HG03571 (cell line): Measurements from ENCODE around the gene STAT1.

Source experiments
- ATAC-seq: cut with Tn5 transposase; IDR thresholded peaks from one replicate; pipeline ENCODE4 v1.9.1; 2021; ENCODE audit not compliant: unreplicated experiment

Gene STAT1

GRCh38 chr2:191013932-191014652, at the start of gene STAT1:
STAT1 (minus strand) TSS chr2:191014171; CDS start chr2:191010003, 4,168 bp downstream.
- ATAC-seq: peak; percentile 83

GRCh38 chr2:191063584-191063983, 49.6 kb upstream of the STAT1 start:
- ATAC-seq: no peak

DNA sequence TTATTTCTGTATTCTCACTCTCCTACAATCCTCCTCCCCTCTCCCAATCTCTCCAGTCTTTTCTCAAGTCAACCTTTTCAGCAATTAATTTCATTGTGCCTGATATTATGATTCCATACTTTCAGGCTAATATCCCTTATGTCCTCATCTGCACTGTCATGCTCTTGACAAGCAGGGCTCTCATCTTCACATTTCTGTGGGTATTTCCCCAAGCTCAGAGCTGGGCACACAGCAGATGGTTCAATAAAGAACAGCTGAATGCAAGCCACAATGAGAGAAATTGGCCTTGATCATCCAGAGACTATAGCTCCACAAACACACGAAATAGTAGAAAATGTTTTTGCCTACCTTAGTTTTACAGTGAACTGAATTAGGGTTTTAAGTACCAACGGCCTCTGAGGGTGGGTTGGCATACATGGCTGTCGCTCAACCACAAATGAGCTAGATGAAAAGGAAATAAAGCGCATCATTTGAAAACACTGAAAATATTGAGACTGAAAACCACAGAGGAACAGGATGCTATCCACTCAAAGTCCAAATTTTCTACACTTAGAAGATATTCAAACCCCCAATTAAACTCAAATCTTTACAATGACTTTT, 47.5 kb upstream of the STAT1 start:
- no peak for ATAC-seq

GRCh38 chr2:191059308-191059707, 45.3 kb upstream of the STAT1 start:
- ATAC-seq: no peak

- no peak for ATAC-seq
These were observed 42.3 kb upstream of the STAT1 start for GRCh38 chr2:191056228-191056627.

DNA sequence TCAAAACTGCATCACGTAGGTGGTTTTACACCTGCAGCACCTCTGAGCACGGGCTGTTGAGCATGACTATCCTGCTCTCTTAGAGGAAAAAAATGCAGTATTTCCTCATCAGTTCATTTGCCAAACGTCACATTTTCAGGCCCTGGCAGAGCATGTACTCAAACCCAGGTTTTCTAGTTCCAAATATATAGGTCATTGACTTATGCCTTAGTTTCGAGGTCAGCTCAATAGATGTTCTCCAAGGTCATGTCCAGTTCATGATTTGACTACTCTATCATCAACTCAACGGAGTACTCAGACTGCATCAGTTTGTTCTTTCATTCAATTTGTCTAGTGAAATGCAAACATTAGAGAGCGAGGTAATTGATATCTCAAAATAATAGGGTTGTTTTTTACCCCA, 39.3 kb upstream of the STAT1 start:
- ATAC-seq: no peak

GRCh38 chr2:191051825-191052778, 38.1 kb upstream of the STAT1 start:
- ATAC-seq: no peak

GRCh38 chr2:191051177-191051576, 37.2 kb upstream of the STAT1 start:
- ATAC-seq: no peak

GRCh38 chr2:191050640-191050987, 36.6 kb upstream of the STAT1 start:
- ATAC-seq: no peak

DNA sequence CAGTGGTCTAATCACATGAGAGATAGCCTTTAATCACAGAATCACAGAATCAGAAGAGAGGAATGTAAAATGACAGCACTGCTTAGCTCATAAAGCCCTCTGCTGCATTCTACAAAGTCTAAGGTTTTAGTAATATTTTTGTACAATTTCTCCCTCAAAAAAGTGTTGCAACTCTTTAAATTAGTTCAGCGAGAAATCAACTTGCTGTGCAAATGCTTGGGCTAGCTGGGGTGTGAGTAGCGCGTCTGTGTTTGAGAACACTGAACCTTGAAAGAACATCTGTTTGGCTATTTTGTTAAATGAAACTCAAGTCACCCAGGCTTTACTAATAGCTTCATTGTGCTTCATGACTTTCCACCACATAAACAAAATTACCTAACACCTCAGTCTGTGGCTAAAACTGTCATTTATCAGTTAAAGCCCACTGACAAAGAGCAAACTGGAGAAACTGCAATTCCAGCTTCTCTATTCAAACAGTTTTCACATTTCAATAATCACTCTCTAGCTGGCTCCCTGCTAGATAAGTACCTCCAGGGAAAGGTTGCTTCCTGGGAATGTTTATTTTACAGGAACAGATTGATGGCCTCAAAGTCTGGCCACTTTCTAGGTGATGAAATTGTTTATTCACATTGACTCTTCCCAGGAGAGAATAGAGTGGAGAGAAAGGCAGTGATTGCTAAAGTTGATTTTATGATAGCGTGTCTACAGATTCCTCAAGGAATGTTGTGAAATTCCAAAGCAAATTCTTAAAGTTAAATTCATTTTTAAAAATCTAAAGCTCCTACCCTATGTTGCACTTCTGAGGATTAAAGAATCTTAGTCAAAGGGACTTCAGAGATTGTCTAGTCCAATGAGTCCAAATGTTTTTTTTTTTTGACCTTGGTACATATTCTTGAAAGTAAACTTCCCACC, 36.0 kb upstream of the STAT1 start:
- ATAC-seq: peak; percentile 56

DNA sequence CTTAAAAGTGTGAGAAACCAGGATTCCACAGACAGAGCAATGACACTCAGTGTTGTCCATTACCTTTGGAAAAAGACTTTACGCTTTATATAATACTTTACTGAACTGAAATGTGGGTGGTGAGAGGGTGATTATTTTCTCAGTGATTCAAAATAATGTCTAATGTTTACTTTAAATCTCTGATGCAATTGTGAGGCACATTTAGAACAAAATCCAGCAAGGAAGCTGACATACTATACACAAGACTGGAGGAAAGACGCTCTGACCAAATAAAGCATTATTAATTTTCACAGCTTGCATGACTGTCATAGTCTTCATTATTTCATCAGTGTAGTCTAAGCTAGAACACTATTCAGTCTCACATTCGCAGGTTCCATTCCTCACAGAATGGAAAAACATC, 34.1 kb upstream of the STAT1 start:
- no peak for ATAC-seq

DNA sequence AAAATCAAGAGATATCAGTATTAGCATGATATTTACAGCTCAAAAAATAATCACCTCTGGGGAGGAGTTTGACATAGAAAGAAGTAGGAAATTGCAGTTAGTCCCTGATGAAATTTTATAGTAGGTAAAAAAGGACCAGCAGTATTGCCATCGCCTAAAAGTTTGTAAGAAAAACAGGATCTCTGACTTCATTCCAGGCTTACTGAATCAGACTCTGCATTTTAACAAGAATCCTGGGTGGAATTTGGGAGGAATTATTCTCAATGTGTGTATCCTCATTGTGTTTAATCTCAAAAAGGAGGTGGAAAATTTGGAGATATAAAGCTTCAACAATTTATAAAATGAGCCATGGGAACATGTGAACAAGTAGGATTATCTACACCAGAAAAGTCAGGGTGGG, 31.2 kb upstream of the STAT1 start:
- ATAC-seq: no peak

- no peak for ATAC-seq
These were observed 29.5 kb upstream of the STAT1 start for GRCh38 chr2:191043438-191043837.

- ATAC-seq: no peak
These were observed 27.6 kb upstream of the STAT1 start for GRCh38 chr2:191041418-191042161.

DNA sequence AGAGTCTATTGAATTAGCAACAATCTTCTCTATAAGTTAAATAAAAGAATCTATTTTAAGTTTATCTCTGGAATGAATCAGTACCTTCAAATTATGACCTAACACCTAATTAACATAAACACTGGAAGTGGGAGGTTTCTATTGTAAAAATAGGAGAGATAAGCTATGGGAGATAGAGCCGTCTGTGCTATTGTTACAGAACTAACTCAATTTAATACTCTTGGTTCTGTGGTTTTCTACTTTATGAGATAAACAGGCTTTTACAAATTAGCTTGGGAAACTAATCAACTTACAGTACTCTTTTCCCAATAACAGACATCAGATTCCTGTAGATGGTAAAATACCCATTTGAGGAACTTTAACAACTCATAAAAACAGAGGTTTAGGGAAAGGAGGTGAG, 25.6 kb upstream of the STAT1 start:
- ATAC-seq: no peak

DNA sequence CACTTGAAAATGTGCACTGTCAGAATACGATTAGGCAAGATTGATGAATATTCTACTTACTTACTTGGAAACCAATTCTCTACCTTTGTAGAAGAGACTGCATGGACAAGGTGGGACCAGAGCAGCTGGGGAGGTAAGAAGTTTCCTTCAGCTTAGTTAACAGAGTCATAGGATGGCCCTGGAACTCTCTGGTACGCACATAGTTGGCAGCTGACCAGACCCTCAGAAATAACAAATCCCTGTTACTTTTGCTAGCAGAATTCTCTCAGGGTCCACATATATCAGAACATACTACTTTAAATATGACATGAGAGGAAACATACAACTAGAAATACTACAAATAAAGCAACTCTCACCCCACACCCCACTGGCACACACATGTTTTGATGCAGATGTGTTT, 24.8 kb upstream of the STAT1 start:
- ATAC-seq: no peak

DNA sequence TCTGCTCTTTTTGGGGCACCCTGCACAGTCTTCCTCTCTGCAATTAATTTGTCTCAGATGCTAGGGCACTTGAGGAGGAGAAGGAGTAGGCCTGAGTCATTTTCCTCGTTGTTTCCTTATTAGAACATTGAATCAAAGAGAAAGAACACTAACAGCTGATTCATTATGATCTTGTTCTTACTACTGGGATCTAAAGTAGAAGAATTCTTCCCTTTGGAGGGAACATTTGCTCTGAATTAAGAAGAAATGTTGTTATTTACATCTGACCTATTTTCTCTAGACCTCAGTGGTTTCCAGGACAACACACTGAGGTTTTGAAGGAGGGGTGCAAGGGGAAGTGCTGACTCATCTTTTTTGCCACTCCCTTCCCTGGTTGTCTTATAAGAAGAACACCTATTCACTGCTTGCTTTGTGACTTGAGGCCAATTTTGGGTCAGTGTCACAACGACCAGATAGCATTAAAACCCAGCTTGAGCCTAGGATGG, 24.3 kb upstream of the STAT1 start:
- no peak for ATAC-seq

- ATAC-seq: no peak
These were observed 23.4 kb upstream of the STAT1 start for GRCh38 chr2:191037351-191037750.

DNA sequence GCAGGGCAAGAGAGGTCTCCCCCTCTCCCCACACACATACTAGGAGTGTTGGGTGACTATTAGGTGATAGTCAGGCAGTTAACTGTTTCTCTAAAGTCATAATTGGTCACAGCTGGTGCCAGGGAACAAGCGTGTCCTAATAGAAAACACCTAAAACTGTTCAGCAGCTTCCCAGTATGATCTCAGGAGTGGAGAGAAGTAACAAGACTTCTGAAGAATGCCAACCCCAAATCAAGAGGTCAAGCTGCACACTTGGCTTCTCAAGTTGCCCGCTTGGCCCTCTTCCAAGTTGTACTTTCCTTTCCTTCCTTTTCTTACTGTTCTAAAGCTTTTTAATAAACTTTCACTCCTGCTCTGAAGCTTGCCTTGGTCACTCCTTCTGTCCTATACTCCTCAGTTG, 22.4 kb upstream of the STAT1 start:
- no peak for ATAC-seq
